GM12864 (cell line): ENCODE results near the gene CCN6.

Experiments
- DNase-seq: peaks from one replicate; pipeline ENCODE4 v3.0.0-alpha.2; 2011; ENCODE audit warnings: low read depth
- H3K4me3 ChIP-seq: 2 replicates; pipeline ENCODE4 v1.5.1; 2011; ENCODE audit warnings: mild to moderate bottlenecking, low read depth, low read length, control low read depth
- CTCF ChIP-seq: IDR thresholded peaks from 2 replicates; pipeline ENCODE4 v1.5.1; 2011; ENCODE audit warnings: low read depth, mild to moderate bottlenecking, moderate library complexity, low read length, control low read depth, inconsistent platforms; ENCODE audit errors: missing control alignments

CCN6 gene

GRCh38 chr6:112054001-112054400 lies at the start of gene CCN6:
Gene CCN6 (plus strand): TSS chr6:112054104. CDS start chr6:112054358, 254 bp downstream.
- no peak for DNase-seq
- no peak for TF ChIP-seq CTCF
- H3K4me3 ChIP-seq = no peak within 1 kb of the TSS

GRCh38 chr6:112004201-112005012 lies 49.5 kb upstream of the CCN6 start:
- TF ChIP-seq CTCF = no peak
- DNase-seq = no peak
- H3K4me3 ChIP-seq = no peak overlapping the region

GRCh38 chr6:112005013-112005371 lies 48.9 kb upstream of the CCN6 start:
- TF ChIP-seq CTCF = no peak
- DNase-seq = no peak

GRCh38 chr6:112007254-112007653 lies 46.6 kb upstream of the CCN6 start:
- TF ChIP-seq CTCF = no peak
- no peak overlapping the region for H3K4me3 ChIP-seq

More at GRCh38 chr6:112005013-112005371, 48.9 kb upstream of the CCN6 start:
- no peak overlapping the region for H3K4me3 ChIP-seq

GRCh38 chr6:112007805-112008204 lies 46.1 kb upstream of the CCN6 start:
- TF ChIP-seq CTCF = no peak
- no peak for DNase-seq
- no peak overlapping the region for H3K4me3 ChIP-seq

More at GRCh38 chr6:112007254-112007653, 46.6 kb upstream of the CCN6 start:
- DNase-seq = no peak

GRCh38 chr6:112008482-112008881 lies 45.4 kb upstream of the CCN6 start:
- H3K4me3 ChIP-seq = no peak overlapping the region
- no peak for DNase-seq
- TF ChIP-seq CTCF = no peak

- DNase-seq = no peak
- no peak overlapping the region for H3K4me3 ChIP-seq
- no peak for TF ChIP-seq CTCF
Measured at GRCh38 chr6:112010328-112010727, 43.6 kb upstream of the CCN6 start.
